ENCODE data around the gene CLMN.

CLMN gene

DNA sequence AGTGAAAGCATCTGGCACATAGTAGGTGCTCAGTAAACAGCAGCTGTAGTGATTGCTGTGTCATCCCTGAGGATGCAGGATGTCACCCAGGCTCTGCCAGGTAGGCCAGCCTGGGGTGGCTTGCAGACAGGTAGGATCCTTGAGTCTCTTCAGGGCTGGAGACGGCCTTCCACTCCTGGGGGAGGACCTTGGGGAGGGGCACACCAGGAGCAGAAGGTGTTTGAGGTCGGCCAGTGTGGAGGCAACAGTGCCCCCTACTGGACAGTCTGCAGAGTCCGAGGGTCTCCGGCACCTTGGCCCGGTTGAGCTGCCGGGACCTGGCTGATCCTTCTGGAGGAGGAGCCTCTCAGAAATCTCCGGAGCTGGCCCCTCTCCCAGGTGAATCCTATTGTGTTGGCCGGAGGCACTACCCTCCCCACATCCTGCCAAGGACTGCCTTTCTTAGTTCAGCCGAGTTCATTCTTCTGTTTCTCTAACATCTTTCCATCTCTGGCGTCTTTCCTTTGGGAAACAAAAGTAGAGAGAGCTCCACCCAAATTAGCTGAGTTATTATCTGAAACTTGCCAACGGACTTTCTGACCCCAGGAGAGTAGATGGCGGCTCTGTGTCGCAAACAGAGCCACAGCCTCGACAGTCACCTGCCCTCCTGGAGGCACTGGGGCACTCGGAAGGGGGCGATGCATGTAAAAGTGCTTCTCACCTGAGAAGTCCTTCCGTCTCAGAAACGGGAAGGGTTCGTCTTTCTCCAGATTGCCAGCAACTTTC is 41.8 kb upstream of the CLMN start:
- Histone ChIP-seq H3K27me3 (no peaks in the 10 kb centered on the region), H3K9me3 (no peaks in the 10 kb centered on the region), H3K36me3 (no peaks in the 10 kb centered on the region), H3K4me1 (no peaks in the 10 kb centered on the region), H3K4me3 (ENCODE audit: low read depth, low read length) (no peak overlapping the region)
- no peak for DNase-seq
- TF ChIP-seq, protein P1, sequence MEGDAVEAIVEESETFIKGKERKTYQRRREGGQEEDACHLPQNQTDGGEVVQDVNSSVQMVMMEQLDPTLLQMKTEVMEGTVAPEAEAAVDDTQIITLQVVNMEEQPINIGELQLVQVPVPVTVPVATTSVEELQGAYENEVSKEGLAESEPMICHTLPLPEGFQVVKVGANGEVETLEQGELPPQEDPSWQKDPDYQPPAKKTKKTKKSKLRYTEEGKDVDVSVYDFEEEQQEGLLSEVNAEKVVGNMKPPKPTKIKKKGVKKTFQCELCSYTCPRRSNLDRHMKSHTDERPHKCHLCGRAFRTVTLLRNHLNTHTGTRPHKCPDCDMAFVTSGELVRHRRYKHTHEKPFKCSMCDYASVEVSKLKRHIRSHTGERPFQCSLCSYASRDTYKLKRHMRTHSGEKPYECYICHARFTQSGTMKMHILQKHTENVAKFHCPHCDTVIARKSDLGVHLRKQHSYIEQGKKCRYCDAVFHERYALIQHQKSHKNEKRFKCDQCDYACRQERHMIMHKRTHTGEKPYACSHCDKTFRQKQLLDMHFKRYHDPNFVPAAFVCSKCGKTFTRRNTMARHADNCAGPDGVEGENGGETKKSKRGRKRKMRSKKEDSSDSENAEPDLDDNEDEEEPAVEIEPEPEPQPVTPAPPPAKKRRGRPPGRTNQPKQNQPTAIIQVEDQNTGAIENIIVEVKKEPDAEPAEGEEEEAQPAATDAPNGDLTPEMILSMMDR (IDR thresholded peaks at IDR 0.05; ENCODE audit: low read depth, low read length): peak; percentile 58

DNA sequence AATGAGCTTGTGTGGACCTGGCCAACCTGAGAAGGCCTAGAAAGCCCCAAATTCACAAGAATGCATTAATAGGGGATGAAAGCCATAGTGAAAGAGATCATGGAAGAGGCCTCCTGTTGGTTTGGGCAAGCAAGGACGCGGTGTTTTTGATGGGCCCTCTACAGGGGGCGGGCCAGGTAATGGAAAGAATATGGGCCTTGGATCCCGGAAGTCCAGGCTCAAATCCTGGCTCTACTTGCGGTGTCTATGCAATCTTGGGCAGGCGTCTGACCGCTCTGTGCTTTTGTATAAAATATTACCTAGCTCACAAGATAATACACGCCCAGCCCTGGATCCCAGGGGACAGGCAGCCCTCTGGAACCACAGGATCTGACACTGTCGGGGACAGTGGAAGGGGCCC is 41.1 kb upstream of the CLMN start:
- Histone ChIP-seq H3K36me3 (no peaks in the 10 kb centered on the region), H3K9me3 (no peaks in the 10 kb centered on the region), H3K4me1 (no peaks in the 10 kb centered on the region), H3K27me3 (no peaks in the 10 kb centered on the region), H3K4me3 (ENCODE audit: low read depth, low read length) (no peak overlapping the region)
- no peak for DNase-seq
- TF ChIP-seq, protein P1 (IDR thresholded peaks at IDR 0.05; ENCODE audit: low read depth, low read length): no peak

DNA sequence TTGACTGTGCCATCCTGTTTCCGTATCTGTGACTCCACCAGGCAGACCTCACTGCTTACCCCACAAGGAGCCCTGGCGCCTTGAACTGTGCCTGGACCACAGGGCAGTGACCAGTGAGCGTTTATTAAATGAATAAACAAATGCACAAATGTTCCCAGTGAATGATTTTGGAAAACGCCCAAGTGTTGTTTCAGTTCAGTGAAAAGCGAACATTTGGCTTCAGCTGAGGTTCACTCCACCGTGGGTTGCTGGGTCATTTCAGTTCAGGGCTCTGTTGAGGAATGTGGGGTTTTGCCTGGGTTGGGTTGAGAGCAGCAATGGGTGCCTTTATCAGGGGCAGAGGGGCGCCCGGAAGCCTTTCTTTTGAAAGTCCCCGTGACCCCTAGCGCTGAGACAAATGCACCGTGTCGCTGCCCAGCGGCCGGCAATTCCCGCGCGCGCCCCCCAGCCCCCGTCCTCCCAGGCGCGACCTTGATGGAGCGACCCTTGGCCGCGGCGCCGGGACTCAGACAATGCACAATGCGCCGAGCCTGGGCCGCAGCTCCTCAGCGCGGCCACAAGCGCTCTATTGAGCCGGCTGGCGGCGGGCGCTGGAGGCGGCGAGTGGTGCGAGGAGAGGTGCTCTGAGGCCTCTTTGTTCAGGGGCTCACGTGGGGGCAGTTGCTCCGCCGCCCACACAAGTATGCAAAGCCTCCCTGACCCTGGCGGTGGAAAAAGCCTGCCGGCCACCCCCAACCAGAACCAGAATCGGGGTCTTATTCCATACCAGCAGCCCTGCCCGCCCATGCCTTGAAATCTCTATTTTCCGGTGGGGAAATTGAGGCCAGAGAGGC is 40.5 kb upstream of the CLMN start:
- H3K4me1 ChIP-seq: no peaks in the 10 kb centered on the region
- no peak for DNase-seq
- no peaks in the 10 kb centered on the region for H3K36me3 ChIP-seq
- no peaks in the 10 kb centered on the region for H3K27me3 ChIP-seq
- no peaks in the 10 kb centered on the region for H3K9me3 ChIP-seq
- no peak overlapping the region for H3K4me3 ChIP-seq (ENCODE audit: low read depth, low read length)
- TF ChIP-seq, protein P1 (IDR thresholded peaks at IDR 0.05; ENCODE audit: low read depth, low read length): no peak

DNA sequence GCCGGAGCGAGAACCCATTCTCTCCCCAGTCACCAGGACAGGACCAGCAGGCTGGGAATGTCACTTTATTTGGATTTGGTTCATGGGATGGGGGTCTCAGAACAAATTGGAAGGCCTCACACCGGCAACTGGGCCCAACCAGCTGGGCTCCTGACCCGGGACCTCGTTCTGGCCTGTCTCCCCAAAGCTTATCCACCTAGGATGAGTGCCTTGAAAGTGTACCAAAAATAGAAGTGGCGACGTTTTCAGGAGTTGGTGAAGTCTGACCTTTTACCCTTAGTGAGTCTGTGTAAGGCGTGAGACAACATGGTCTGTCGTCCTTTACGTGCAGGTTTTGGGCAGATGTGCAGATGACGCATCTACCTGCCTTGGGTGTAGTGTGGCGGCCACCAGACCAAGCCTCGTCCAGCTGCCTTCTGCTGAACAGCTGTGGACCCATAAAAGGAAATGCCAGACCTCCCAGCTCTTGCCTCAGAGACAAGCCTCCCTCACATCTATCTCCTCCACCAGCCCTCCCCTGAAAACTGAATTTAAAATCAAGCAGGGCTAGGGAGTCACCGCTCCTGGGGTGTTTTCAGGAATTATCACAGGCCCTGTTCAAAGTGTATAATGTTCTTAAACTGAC is 36.6 kb upstream of the CLMN start:
- TF ChIP-seq, protein P1 (IDR thresholded peaks at IDR 0.05; ENCODE audit: low read depth, low read length): no peak
- Histone ChIP-seq H3K4me3 (ENCODE audit: low read depth, low read length) (no peak overlapping the region), H3K9me3 (no peaks in the 10 kb centered on the region), H3K36me3 (no peaks in the 10 kb centered on the region), H3K4me1 (no peaks in the 10 kb centered on the region), H3K27me3 (no peaks in the 10 kb centered on the region; the same call in 1 of the 2 replicates)
- DNase-seq: no peak

DNA sequence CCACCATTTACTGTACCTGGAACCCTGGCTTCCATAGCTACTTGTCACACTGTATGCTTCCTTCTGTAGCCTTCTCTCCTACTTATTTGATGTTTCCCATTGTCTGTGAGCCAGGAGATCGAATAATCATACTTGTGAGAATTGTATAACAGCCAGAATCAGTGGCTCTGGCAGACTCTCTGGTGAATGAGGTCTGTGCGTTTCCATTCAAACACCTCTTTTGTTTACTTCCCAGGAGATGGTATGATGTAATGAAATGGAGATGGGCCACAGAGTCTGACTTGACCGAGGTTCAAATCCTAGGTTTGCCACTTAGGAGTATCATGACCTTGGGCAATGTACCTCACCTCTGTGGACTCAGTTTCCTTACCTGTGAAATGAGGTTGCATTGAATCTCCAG is 35.7 kb upstream of the CLMN start:
- no peaks in the 10 kb centered on the region for H3K9me3 ChIP-seq
- H3K27me3 ChIP-seq: no peaks in the 10 kb centered on the region; the same call in 1 of the 2 replicates
- H3K4me3 ChIP-seq (ENCODE audit: low read depth, low read length): no peak overlapping the region
- no peak for DNase-seq
- H3K4me1 ChIP-seq: no peaks in the 10 kb centered on the region
- TF ChIP-seq, protein P1 (IDR thresholded peaks at IDR 0.05; ENCODE audit: low read depth, low read length): no peak
- H3K36me3 ChIP-seq: no peaks in the 10 kb centered on the region
